ENCODE data around the gene KIF15. TPM values are rescaled to one million over a fixed set of nuclear protein-coding genes. Genes with fewer than 3 reads are reported as not detected.
"Not testable (repeated sequence)": the region's sequence is repeated elsewhere in the genome, so short reads cannot be mapped to it uniquely, and the experiment has no call there.

The KIF15 gene
- total and polyA plus RNA-seq, 7 donors: 0.07 to 1.2 (median 0.25) TPM

- no peak for TF ChIP-seq CTCF (IDR thresholded peaks at IDR 0.05)
- Histone ChIP-seq H3K27ac (no peak overlapping the region), H3K27me3 (ENCODE audit: insufficient read depth in 3 of 3, low read length in 2 of 3) (no peaks in the 10 kb centered on the region), H3K9me3 (no peaks in the 10 kb centered on the region), H3K36me3 (ENCODE audit: insufficient read depth in 1 of 2, low read depth in 1 of 2) (no peaks in the 10 kb centered on the region), H3K4me1 (no peaks in the 10 kb centered on the region), H3K4me3 (no peak overlapping the region)
- 94 to 97% (median 95%) methylated on average over 2 of the region's 2 CpGs for WGBS, 3 donors
- no peak for DNase-seq
- intact Hi-C loops (cut with DNase I): no loop called here
- no peak for ATAC-seq
Observed at GRCh38 chr3:44805960-44806359, 44.4 kb downstream of the KIF15 start.

DNA sequence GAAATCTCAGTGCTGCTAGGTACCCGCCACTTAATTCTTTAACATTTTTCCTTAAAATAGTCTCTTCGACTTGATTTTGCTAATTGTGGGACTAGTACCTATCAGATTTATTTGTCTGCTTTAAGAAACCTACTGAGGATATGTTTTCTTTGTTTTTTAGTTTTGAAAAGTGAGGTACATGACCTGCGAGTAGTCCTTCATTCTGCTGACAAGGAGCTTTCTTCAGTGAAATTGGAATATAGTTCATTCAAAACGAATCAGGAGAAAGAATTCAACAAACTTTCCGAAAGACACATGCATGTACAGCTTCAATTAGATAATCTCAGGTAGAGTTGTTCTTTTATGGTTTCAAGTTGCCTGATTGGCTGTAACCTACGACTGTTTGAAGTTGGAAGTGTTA is 53.2 kb downstream of the KIF15 start:
- TF ChIP-seq CTCF (IDR thresholded peaks at IDR 0.05): no peak
- Histone ChIP-seq H3K4me1 (no peaks in the 10 kb centered on the region), H3K4me3 (no peak overlapping the region), H3K36me3 (ENCODE audit: insufficient read depth in 1 of 2, low read depth in 1 of 2) (peaks cover 0 to 3% of the 10 kb centered on the region in 2 donors), H3K9me3 (no peaks in the 10 kb centered on the region), H3K27me3 (ENCODE audit: insufficient read depth in 3 of 3, low read length in 2 of 3) (no peaks in the 10 kb centered on the region), H3K27ac (no peak overlapping the region)
- ATAC-seq: no peak
- 95 to 97% (median 96%) methylated on average over 6 of the region's 6 CpGs for WGBS, 3 donors
- intact Hi-C loops (cut with DNase I): no loop called here
- DNase-seq: no peak

GRCh38 chr3:44816334-44816733 is 54.7 kb downstream of the KIF15 start:
- DNase-seq; H3K9me3 ChIP-seq; H3K4me3 ChIP-seq; H3K27me3 ChIP-seq (ENCODE audit: insufficient read depth in 3 of 3, low read length in 2 of 3); ATAC-seq; intact Hi-C loops (cut with DNase I); H3K27ac ChIP-seq; H3K36me3 ChIP-seq (ENCODE audit: insufficient read depth in 1 of 2, low read depth in 1 of 2); H3K4me1 ChIP-seq: not testable (repeated sequence)
- WGBS, 3 donors: 99 to 100% (median 100%) methylated on average over 2 of the region's 2 CpGs

DNA sequence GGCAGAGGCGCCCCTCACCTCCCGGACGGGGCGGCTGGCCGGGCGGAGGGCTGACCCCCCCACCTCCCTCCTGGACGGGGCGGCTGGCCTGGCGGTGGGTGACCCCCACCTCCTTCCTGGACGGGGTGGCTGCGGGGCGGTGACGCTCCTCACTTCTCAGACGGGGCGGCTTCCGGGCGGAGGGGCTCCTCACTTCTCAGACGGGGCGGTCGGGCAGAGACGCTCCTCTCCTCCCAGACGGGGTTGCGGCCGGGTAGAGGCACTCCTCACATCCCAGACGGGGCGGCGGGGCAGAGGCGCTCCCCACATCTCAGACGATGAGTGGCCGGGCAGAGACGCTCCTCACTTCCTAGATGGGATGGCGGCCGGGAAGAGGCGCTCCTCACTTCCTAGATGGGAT is 59.6 kb downstream of the KIF15 start:
- H3K27ac ChIP-seq; intact Hi-C loops (cut with DNase I); ATAC-seq; H3K36me3 ChIP-seq (ENCODE audit: insufficient read depth in 1 of 2, low read depth in 1 of 2); H3K27me3 ChIP-seq (ENCODE audit: insufficient read depth in 3 of 3, low read length in 2 of 3); DNase-seq; H3K4me3 ChIP-seq; H3K4me1 ChIP-seq; H3K9me3 ChIP-seq: not testable (repeated sequence)
- 98% methylated on average over 20 to 34 of the region's 34 CpGs for WGBS, 3 donors

GRCh38 chr3:44825264-44825925 is 63.8 kb downstream of the KIF15 start:
- H3K27me3 ChIP-seq (ENCODE audit: insufficient read depth in 3 of 3, low read length in 2 of 3): no peaks in the 10 kb centered on the region
- H3K36me3 ChIP-seq (ENCODE audit: insufficient read depth in 1 of 2, low read depth in 1 of 2): no peaks in the 10 kb centered on the region
- no peak overlapping the region for H3K27ac ChIP-seq
- H3K9me3 ChIP-seq: no peaks in the 10 kb centered on the region
- TF ChIP-seq CTCF (IDR thresholded peaks at IDR 0.05): no peak
- WGBS, 3 donors: 92 to 96% (median 92%) methylated on average over 2 of the region's 2 CpGs
- no peak for ATAC-seq
- intact Hi-C loops (cut with DNase I): no loop called here
- no peaks in the 10 kb centered on the region for H3K4me1 ChIP-seq
- no peak overlapping the region for H3K4me3 ChIP-seq
- no peak for DNase-seq

DNA sequence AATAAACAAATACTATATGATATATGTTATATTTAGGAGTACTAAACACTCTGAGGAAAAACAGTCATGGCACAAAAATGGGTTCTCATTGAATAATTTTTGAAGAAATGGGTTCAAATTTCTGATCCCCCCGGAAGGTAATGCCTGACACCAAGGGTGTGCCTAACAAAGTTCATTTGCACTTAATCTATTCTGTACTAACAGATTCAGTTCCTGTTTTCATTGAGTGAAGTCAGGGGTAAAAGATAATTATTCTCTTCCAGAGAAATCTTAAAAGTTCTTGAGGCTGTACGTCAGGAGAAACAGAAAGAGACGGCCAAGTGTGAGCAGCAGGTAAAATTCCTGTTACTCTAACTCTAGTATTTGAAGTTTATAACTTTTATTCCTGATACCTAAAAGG is 65.6 kb downstream of the KIF15 start:
- no peak for TF ChIP-seq CTCF (IDR thresholded peaks at IDR 0.05)
- no peaks in the 10 kb centered on the region for H3K9me3 ChIP-seq
- intact Hi-C loops (cut with DNase I): no loop called here
- no peak overlapping the region for H3K4me3 ChIP-seq
- no peaks in the 10 kb centered on the region for H3K36me3 ChIP-seq (ENCODE audit: insufficient read depth in 1 of 2, low read depth in 1 of 2)
- WGBS, 3 donors: 89 to 92% (median 92%) methylated on average over 3 of the region's 3 CpGs
- no peaks in the 10 kb centered on the region for H3K27me3 ChIP-seq (ENCODE audit: insufficient read depth in 3 of 3, low read length in 2 of 3)
- no peak for ATAC-seq
- H3K4me1 ChIP-seq: no peaks in the 10 kb centered on the region
- H3K27ac ChIP-seq: no peak overlapping the region
- no peak for DNase-seq

Measured in psoas muscle (tissue), 8 donors.